Caco-2 (cell line): Measurements from ENCODE around the gene DYNLRB2. TPM values are rescaled to one million over a fixed set of nuclear protein-coding genes. Genes with fewer than 3 reads are reported as not detected.
A peak's percentile ranks its signal among the peaks of the same experiment; 100 is the strongest.

Experiments
- Bru-seq: library from RNA; stranded (reverse); fragments of 400-500 nt; gene quantifications from one replicate; lab custom pipeline; 2021; lab: Mats Ljungman, UMichigan
- BruChase-seq, 2 experiments: library from RNA; stranded (reverse); fragments of 400-500 nt; gene quantifications; one replicate each; lab custom pipeline; 2021; lab: Mats Ljungman, UMichigan
- BruUV-seq: library from RNA; stranded (reverse); fragments of 400-500 nt; replicated peaks from 2 replicates; lab custom pipeline; 2021; lab: Mats Ljungman, UMichigan
- CTCF ChIA-PET: fragments of 300-600 bp; sonication (Branson Sonifier 250); formaldehyde crosslinking; loops from one replicate; lab custom pipeline; 2022; ENCODE audit warnings: antibody characterized with exemption; lab: Charles Lee
- POLR2A ChIA-PET: fragments of 300-600 bp; sonication (Branson Sonifier 250); formaldehyde crosslinking; loops from one replicate; lab custom pipeline; 2022; ENCODE audit warnings: antibody characterized with exemption; lab: Charles Lee
- DNase-seq, 2 experiments: peaks; one replicate each; pipeline versions ENCODE4 v3.0.0 to v3.0.0-alpha.2; 2020 to 2022
- H3K27me3 ChIP-seq: replicated peaks from 2 replicates; pipeline ENCODE4 v1.6.0; 2011; ENCODE audit warnings: low read length; ENCODE audit not compliant: control insufficient read depth, insufficient read depth
- H3K36me3 ChIP-seq: 2 replicates; pipeline ENCODE4 v1.5.1; 2011; ENCODE audit warnings: low read length; ENCODE audit not compliant: control insufficient read depth, insufficient read depth
- H3K4me1 ChIP-seq: fragments of 250-450 bp; sonication (Bioruptor Pico); 2 replicates; pipeline ENCODE4 v1.5.1; 2020; ENCODE audit warnings: mild to moderate bottlenecking
- H3K4me3 ChIP-seq: 2 replicates; pipeline ENCODE4 v1.5.1; 2011; ENCODE audit warnings: low read depth, mild to moderate bottlenecking, control low read depth, low read length
- H3K9me3 ChIP-seq: fragments of 250-450 bp; sonication (Bioruptor Pico); 2 replicates; pipeline ENCODE4 v1.5.1; 2020; ENCODE audit warnings: mild to moderate bottlenecking, moderate library complexity
- H3K27ac Mint-ChIP-seq: one replicate; pipeline ENCODE4 v1.8.0; 2022; ENCODE audit warnings: mixed read lengths; ENCODE audit not compliant: unreplicated experiment
- H3K27me3 Mint-ChIP-seq: one replicate; pipeline ENCODE4 v1.8.0; 2022; ENCODE audit warnings: mixed read lengths; ENCODE audit not compliant: insufficient read depth, unreplicated experiment
- H3K36me3 Mint-ChIP-seq: one replicate; pipeline ENCODE4 v1.8.0; 2022; ENCODE audit warnings: mild to moderate bottlenecking, mixed read lengths; ENCODE audit not compliant: insufficient read depth, unreplicated experiment
- H3K4me1 Mint-ChIP-seq: one replicate; pipeline ENCODE4 v1.8.0; 2022; ENCODE audit warnings: low read depth, mixed read lengths; ENCODE audit not compliant: unreplicated experiment
- H3K4me3 Mint-ChIP-seq: one replicate; pipeline ENCODE4 v1.8.0; 2022; ENCODE audit warnings: mild to moderate bottlenecking, moderate library complexity, mixed read lengths; ENCODE audit not compliant: unreplicated experiment
- H3K9me3 Mint-ChIP-seq: one replicate; pipeline ENCODE4 v1.8.0; 2022; ENCODE audit warnings: mixed read lengths; ENCODE audit not compliant: unreplicated experiment
- CTCF ChIP-seq, 2 experiments: fragments of 200-600 bp in 1 of 2; IDR thresholded peaks; 1 replicate in 1 of 2; 2 replicates in 1 of 2; pipeline versions ENCODE4 v1.5.1 to v1.8.0; 2011 to 2022; ENCODE audit warnings: antibody characterized with exemption in 1 of 2, control low read depth in 1 of 2, inconsistent platforms in 1 of 2, low read depth in 1 of 2, low read length in 1 of 2, mild to moderate bottlenecking in 1 of 2, moderate library complexity in 1 of 2; ENCODE audit not compliant: insufficient read depth in 1 of 2, severe bottlenecking in 1 of 2, unreplicated experiment in 1 of 2
- intact Hi-C: fragments of 100-400 bp; cut with micrococcal nuclease; formaldehyde crosslinking; loops from one replicate; pipeline ENCODE4 v1.10.0; 2022; ENCODE audit not compliant: unreplicated experiment
- long read RNA-seq: library from polyadenylated mRNA; stranded (forward); transcript quantifications from one replicate; pipeline ENCODE4 v2.0.0, GENCODE V29; 2022
- total RNA-seq: library from RNA; stranded (reverse); gene quantifications from 2 replicates; pipeline ENCODE4 v1.2.3, GENCODE V29; 2022

DYNLRB2 gene
- total RNA-seq (not detected in 2 replicates), Bru-seq, nascent RNA (percentile 17 among the genes with signal in this experiment), BruChase-seq, experiment 1, labeled RNA remaining after a 2-hour chase (percentile 24 among the genes with signal in this experiment), BruChase-seq, experiment 2, labeled RNA remaining after a 6-hour chase (percentile 21 among the genes with signal in this experiment)
- long read RNA-seq = 0 reads

GRCh38 chr16:80540516-80541305, at the start of gene DYNLRB2:
TSS of gene DYNLRB2 (plus strand) at chr16:80540993. CDS start at chr16:80541077, 84 bp downstream.
- ChIA-PET CTCF (no interaction called here), POLR2A (no interaction called here)
- no peak for TF ChIP-seq CTCF (IDR thresholded peaks at IDR 0.05; ENCODE audit: insufficient read depth in 1 of 2, low read depth in 1 of 2, low read length in 1 of 2, severe bottlenecking in 1 of 2, unreplicated experiment in 1 of 2)
- intact Hi-C loops = no loop called here
- Mint-ChIP-seq H3K36me3 (peaks cover 15% of the 10 kb centered on the region), H3K27ac (peak within 1 kb of the TSS; percentile 96), H3K4me3 (peak within 1 kb of the TSS; percentile 98), H3K4me1 (peaks cover 15% of the 10 kb centered on the region), H3K27me3 (peaks cover 4% of the 10 kb centered on the region), H3K9me3 (no peaks in the 10 kb centered on the region)
- Histone ChIP-seq H3K36me3 (no peaks in the 10 kb centered on the region), H3K4me1 (peaks cover 10% of the 10 kb centered on the region), H3K9me3 (no peaks in the 10 kb centered on the region), H3K4me3 (peak within 1 kb of the TSS; percentile 64), H3K27me3 (no peaks in the 10 kb centered on the region)
- peak; percentile 97 to 98 for DNase-seq
- no TSS peak for BruUV-seq

GRCh38 chr16:80500116-80500859, 40.5 kb upstream of the DYNLRB2 start:
- no peaks in the 10 kb centered on the region for H3K27me3 ChIP-seq
- no TSS peak for BruUV-seq
- POLR2A ChIA-PET = no interaction called here
- Mint-ChIP-seq H3K4me3 (no peak overlapping the region), H3K36me3 (no peaks in the 10 kb centered on the region), H3K4me1 (no peaks in the 10 kb centered on the region), H3K27me3 (peaks cover 10% of the 10 kb centered on the region), H3K27ac (no peak overlapping the region), H3K9me3 (no peaks in the 10 kb centered on the region)
- CTCF ChIA-PET = interaction anchor here (1.6 kb wide), 1 partner anchor 26 kb away, joined by 4 read pairs; no protein-coding TSS in a partner anchor
- no peaks in the 10 kb centered on the region for H3K4me1 ChIP-seq
- DNase-seq = peak in 1 of 2 experiments; percentile 2
- H3K4me3 ChIP-seq = no peak overlapping the region
- H3K9me3 ChIP-seq = no peaks in the 10 kb centered on the region
- intact Hi-C loops = loop anchor here (1.0 kb wide), 1 partner anchor 26 kb away; no protein-coding TSS in a partner anchor
- H3K36me3 ChIP-seq = no peaks in the 10 kb centered on the region
- no peak for TF ChIP-seq CTCF (IDR thresholded peaks at IDR 0.05; ENCODE audit: insufficient read depth in 1 of 2, low read depth in 1 of 2, low read length in 1 of 2, severe bottlenecking in 1 of 2, unreplicated experiment in 1 of 2)
